ENCODE results near the gene DSC1. TPM values are rescaled to one million over a fixed set of nuclear protein-coding genes. Genes with fewer than 3 reads are reported as not detected.

Gene DSC1
- total and polyA plus RNA-seq, 4 donors = 0.06 to 0.28 (median 0.10) TPM

GRCh38 chr18:31120594-31120993 is 42.1 kb downstream of the DSC1 start:
- no peak for DNase-seq (ENCODE audit: low read depth in 4 of 6, low spot score in 6 of 6)
- Histone ChIP-seq H3K27me3 (ENCODE audit: control insufficient read depth, insufficient read depth, low read length) (no peaks in the 10 kb centered on the region), H3K9me3 (ENCODE audit: control insufficient read depth, insufficient read depth, low read length) (no peaks in the 10 kb centered on the region), H3K27ac (ENCODE audit: low read depth, low read length) (no peak overlapping the region), H3K4me1 (ENCODE audit: control insufficient read depth, insufficient read depth, low read length) (no peaks in the 10 kb centered on the region), H3K36me3 (ENCODE audit: control insufficient read depth, insufficient read depth, low read length) (no peaks in the 10 kb centered on the region), H3K4me3 (ENCODE audit: low read depth, low read length) (no peak overlapping the region)
- WGBS (ENCODE audit: insufficient coverage) = no CpG with 5 or more reads among the region's 2 CpGs

- 95% methylated on average over 2 of the region's 2 CpGs for WGBS (ENCODE audit: insufficient coverage)
- Histone ChIP-seq H3K4me1 (ENCODE audit: control insufficient read depth, insufficient read depth, low read length) (no peaks in the 10 kb centered on the region), H3K27me3 (ENCODE audit: control insufficient read depth, insufficient read depth, low read length) (no peaks in the 10 kb centered on the region), H3K4me3 (ENCODE audit: low read depth, low read length) (no peak overlapping the region), H3K36me3 (ENCODE audit: control insufficient read depth, insufficient read depth, low read length) (no peaks in the 10 kb centered on the region), H3K9me3 (ENCODE audit: control insufficient read depth, insufficient read depth, low read length) (no peaks in the 10 kb centered on the region), H3K27ac (ENCODE audit: low read depth, low read length) (no peak overlapping the region)
- DNase-seq (ENCODE audit: low read depth in 4 of 6, low spot score in 6 of 6) = no peak
Measured at GRCh38 chr18:31116853-31117595, 45.6 kb downstream of the DSC1 start.

GRCh38 chr18:31112804-31113203 is 49.9 kb downstream of the DSC1 start:
- DNase-seq (ENCODE audit: low read depth in 4 of 6, low spot score in 6 of 6) = no peak
- 100% methylated on average over 1 of the region's 2 CpGs for WGBS (ENCODE audit: insufficient coverage)
- no peak overlapping the region for H3K4me3 ChIP-seq (ENCODE audit: low read depth, low read length)
- H3K27me3 ChIP-seq (ENCODE audit: control insufficient read depth, insufficient read depth, low read length) = no peaks in the 10 kb centered on the region
- no peaks in the 10 kb centered on the region for H3K4me1 ChIP-seq (ENCODE audit: control insufficient read depth, insufficient read depth, low read length)
- H3K36me3 ChIP-seq (ENCODE audit: control insufficient read depth, insufficient read depth, low read length) = no peaks in the 10 kb centered on the region
- H3K27ac ChIP-seq (ENCODE audit: low read depth, low read length) = no peak overlapping the region
- H3K9me3 ChIP-seq (ENCODE audit: control insufficient read depth, insufficient read depth, low read length) = no peaks in the 10 kb centered on the region

GRCh38 chr18:31105733-31106132 is 56.9 kb downstream of the DSC1 start:
- no peak overlapping the region for H3K27ac ChIP-seq (ENCODE audit: low read depth, low read length)
- H3K9me3 ChIP-seq (ENCODE audit: control insufficient read depth, insufficient read depth, low read length) = no peaks in the 10 kb centered on the region
- peaks cover 8% of the 10 kb centered on the region for H3K4me1 ChIP-seq (ENCODE audit: control insufficient read depth, insufficient read depth, low read length)
- DNase-seq (ENCODE audit: low read depth in 4 of 6, low spot score in 6 of 6) = no peak
- H3K4me3 ChIP-seq (ENCODE audit: low read depth, low read length) = no peak overlapping the region
- peaks cover 5% of the 10 kb centered on the region for H3K27me3 ChIP-seq (ENCODE audit: control insufficient read depth, insufficient read depth, low read length)
- WGBS (ENCODE audit: insufficient coverage) = 89% methylated on average over 3 of the region's 3 CpGs
- no peaks in the 10 kb centered on the region for H3K36me3 ChIP-seq (ENCODE audit: control insufficient read depth, insufficient read depth, low read length)

- H3K4me3 ChIP-seq (ENCODE audit: low read depth, low read length) = no peak overlapping the region
- H3K4me1 ChIP-seq (ENCODE audit: control insufficient read depth, insufficient read depth, low read length) = peaks cover 11% of the 10 kb centered on the region
- peak in 1 of 6 donors; percentile 5 for DNase-seq (ENCODE audit: low read depth in 4 of 6, low spot score in 6 of 6)
- H3K27me3 ChIP-seq (ENCODE audit: control insufficient read depth, insufficient read depth, low read length) = peaks cover 14% of the 10 kb centered on the region
- no peak overlapping the region for H3K27ac ChIP-seq (ENCODE audit: low read depth, low read length)
- no CpG with 5 or more reads among the region's 3 CpGs for WGBS (ENCODE audit: insufficient coverage)
- H3K9me3 ChIP-seq (ENCODE audit: control insufficient read depth, insufficient read depth, low read length) = no peaks in the 10 kb centered on the region
- H3K36me3 ChIP-seq (ENCODE audit: control insufficient read depth, insufficient read depth, low read length) = no peaks in the 10 kb centered on the region
Measured at GRCh38 chr18:31104444-31104843, 58.2 kb downstream of the DSC1 start.

- Histone ChIP-seq H3K9me3 (ENCODE audit: control insufficient read depth, insufficient read depth, low read length) (no peaks in the 10 kb centered on the region), H3K27ac (ENCODE audit: low read depth, low read length) (no peak overlapping the region), H3K4me3 (ENCODE audit: low read depth, low read length) (no peak overlapping the region), H3K27me3 (ENCODE audit: control insufficient read depth, insufficient read depth, low read length) (peaks cover 14% of the 10 kb centered on the region), H3K4me1 (ENCODE audit: control insufficient read depth, insufficient read depth, low read length) (peaks cover 11% of the 10 kb centered on the region), H3K36me3 (ENCODE audit: control insufficient read depth, insufficient read depth, low read length) (no peaks in the 10 kb centered on the region)
- 87% methylated on average over 3 of the region's 3 CpGs for WGBS (ENCODE audit: insufficient coverage)
- DNase-seq (ENCODE audit: low read depth in 4 of 6, low spot score in 6 of 6) = no peak
Measured at GRCh38 chr18:31103423-31103822, 59.2 kb downstream of the DSC1 start.

- peaks cover 11% of the 10 kb centered on the region for H3K4me1 ChIP-seq (ENCODE audit: control insufficient read depth, insufficient read depth, low read length)
- H3K27ac ChIP-seq (ENCODE audit: low read depth, low read length) = no peak overlapping the region
- no peak overlapping the region for H3K4me3 ChIP-seq (ENCODE audit: low read depth, low read length)
- peaks cover 14% of the 10 kb centered on the region for H3K27me3 ChIP-seq (ENCODE audit: control insufficient read depth, insufficient read depth, low read length)
- H3K36me3 ChIP-seq (ENCODE audit: control insufficient read depth, insufficient read depth, low read length) = no peaks in the 10 kb centered on the region
- WGBS (ENCODE audit: insufficient coverage) = no CpG with 5 or more reads among the region's 2 CpGs
- no peak for DNase-seq (ENCODE audit: low read depth in 4 of 6, low spot score in 6 of 6)
- H3K9me3 ChIP-seq (ENCODE audit: control insufficient read depth, insufficient read depth, low read length) = no peaks in the 10 kb centered on the region
Measured at GRCh38 chr18:31102941-31103340, 59.7 kb downstream of the DSC1 start.

- under 1% methylated on average over 40 of the region's 44 CpGs for WGBS (ENCODE audit: insufficient coverage)
- H3K36me3 ChIP-seq (ENCODE audit: control insufficient read depth, insufficient read depth, low read length) = no peaks in the 10 kb centered on the region
- peak in 2 of 6 donors; percentile 52 to 66 for DNase-seq (ENCODE audit: low read depth in 4 of 6, low spot score in 6 of 6)
Measured at GRCh38 chr18:31102025-31102684, 60.5 kb downstream of the DSC1 start, which contains the start of gene DSC2. Gene DSC2 (minus strand): TSS chr18:31102421. CDS start chr18:31101971, 450 bp downstream.

GRCh38 chr18:31101183-31102024 is 61.3 kb downstream of the DSC1 start:
- H3K4me3 ChIP-seq (ENCODE audit: low read depth, low read length) = peak overlapping the region; percentile 45
- H3K36me3 ChIP-seq (ENCODE audit: control insufficient read depth, insufficient read depth, low read length) = no peaks in the 10 kb centered on the region
- peaks cover 14% of the 10 kb centered on the region for H3K27me3 ChIP-seq (ENCODE audit: control insufficient read depth, insufficient read depth, low read length)
- H3K4me1 ChIP-seq (ENCODE audit: control insufficient read depth, insufficient read depth, low read length) = peaks cover 11% of the 10 kb centered on the region
- peak in 2 of 6 donors; percentile 57 to 72 for DNase-seq (ENCODE audit: low read depth in 4 of 6, low spot score in 6 of 6)
- no peaks in the 10 kb centered on the region for H3K9me3 ChIP-seq (ENCODE audit: control insufficient read depth, insufficient read depth, low read length)
- no peak overlapping the region for H3K27ac ChIP-seq (ENCODE audit: low read depth, low read length)
- WGBS (ENCODE audit: insufficient coverage) = under 1% methylated on average over 70 of the region's 72 CpGs

More at GRCh38 chr18:31102025-31102684, 60.5 kb downstream of the DSC1 start, which contains the start of gene DSC2:
- no peaks in the 10 kb centered on the region for H3K9me3 ChIP-seq (ENCODE audit: control insufficient read depth, insufficient read depth, low read length)
- H3K27me3 ChIP-seq (ENCODE audit: control insufficient read depth, insufficient read depth, low read length) = peaks cover 14% of the 10 kb centered on the region
- no peak within 1 kb of the TSS for H3K27ac ChIP-seq (ENCODE audit: low read depth, low read length)
- H3K4me3 ChIP-seq (ENCODE audit: low read depth, low read length) = peak within 1 kb of the TSS; percentile 45
- H3K4me1 ChIP-seq (ENCODE audit: control insufficient read depth, insufficient read depth, low read length) = peaks cover 11% of the 10 kb centered on the region

Data from spinal cord (tissue), 10 donors.